B cell (primary cell): ENCODE results near the gene ASB2. TPM values are rescaled to one million over a fixed set of nuclear protein-coding genes. Genes with fewer than 3 reads are reported as not detected.

Experiments
- ATAC-seq: fragments of 200-7000 bp; cut with Tn5 transposase; one replicate; pipeline ENCODE4 v1.10.0; 2021; ENCODE audit warnings: low read depth, mild to moderate bottlenecking, moderate number of reproducible peaks, moderate library complexity
- CTCF ChIA-PET: fragments of 350-600 bp; sonication (Branson Sonifier 250); formaldehyde crosslinking; loops from one replicate; lab custom pipeline; 2021; ENCODE audit warnings: antibody characterized with exemption, inconsistent platforms; lab: Charles Lee
- POLR2A ChIA-PET: fragments of 350-600 bp; sonication (Branson Sonifier 250); formaldehyde crosslinking; loops from one replicate; lab custom pipeline; 2021; ENCODE audit warnings: antibody characterized with exemption; lab: Charles Lee
- DNase-seq: peaks from one replicate; pipeline ENCODE4 v3.0.0; 2013
- H2AFZ ChIP-seq: 2 replicates; pipeline ENCODE4 v1.6.1; 2012; ENCODE audit warnings: mild to moderate bottlenecking, low read depth, low read length; ENCODE audit not compliant: insufficient read depth, poor library complexity, severe bottlenecking
- H3K27ac ChIP-seq, 2 donors: 1 replicate in 1 of 2; 2 replicates in 1 of 2; pipeline ENCODE4 v1.5.1; 2012 to 2013; ENCODE audit warnings: low read length in 2 of 2, mild to moderate bottlenecking in 2 of 2, moderate library complexity in 1 of 2
- H3K27me3 ChIP-seq, 4 experiments: fragments of 200-600 bp in 1 of 4; sonication (generic) in 1 of 4; replicated peaks in 1 of 4; 1 replicate in 2 of 4; 2 replicates in 2 of 4; pipeline versions ENCODE4 v1.6.1 to v1.7.0; 2013 to 2016; ENCODE audit warnings: low read length in 3 of 4, mild to moderate bottlenecking in 2 of 4, mixed read lengths in 1 of 4, moderate library complexity in 1 of 4; ENCODE audit not compliant: insufficient read depth in 4 of 4, control insufficient read depth in 3 of 4; ENCODE audit errors: control extremely low read depth in 1 of 4
- H3K36me3 ChIP-seq, 2 experiments: replicated peaks in 1 of 2; 1 replicate in 1 of 2; 2 replicates in 1 of 2; pipeline versions ENCODE4 v1.6.1 to v1.7.1; 2013; ENCODE audit warnings: low read length in 1 of 2; ENCODE audit not compliant: insufficient read depth in 2 of 2, control insufficient read depth in 1 of 2; ENCODE audit errors: control extremely low read depth in 1 of 2, extremely low read depth in 1 of 2
- H3K4me1 ChIP-seq, 2 donors: fragments of 200-600 bp in 1 of 2; sonication (generic) in 1 of 2; 1 replicate in 1 of 2; 2 replicates in 1 of 2; pipeline versions ENCODE4 v1.5.1 to v1.6.1; 2013 to 2017; ENCODE audit warnings: low read length in 2 of 2; ENCODE audit not compliant: control insufficient read depth in 2 of 2, insufficient read depth in 2 of 2
- H3K4me2 ChIP-seq: replicated peaks from 2 replicates; pipeline ENCODE3; 2012; ENCODE audit warnings: mild to moderate bottlenecking, low read depth, low read length; ENCODE audit not compliant: poor library complexity, severe bottlenecking
- H3K4me3 ChIP-seq, 5 experiments: fragments of 200-600 bp in 1 of 5; sonication (generic) in 1 of 5; 1 replicate in 3 of 5; 2 replicates in 2 of 5; pipeline versions ENCODE4 v1.5.1 to v1.7.0; 2011 to 2016; ENCODE audit warnings: low read length in 4 of 5, mild to moderate bottlenecking in 4 of 5, low read depth in 2 of 5, control low read depth in 1 of 5, moderate library complexity in 1 of 5; ENCODE audit not compliant: insufficient read depth in 1 of 5; ENCODE audit errors: control extremely low read depth in 1 of 5, extremely low read depth in 1 of 5
- H3K79me2 ChIP-seq: fragments of 200-600 bp; sonication (generic); one replicate; pipeline ENCODE4 v1.6.0; 2016; ENCODE audit warnings: low read length; ENCODE audit not compliant: control insufficient read depth, insufficient read depth
- H3K9ac ChIP-seq: fragments of 200-600 bp; sonication (generic); 2 replicates; pipeline ENCODE4 v1.6.1; 2017; ENCODE audit warnings: mild to moderate bottlenecking, low read length, moderate library complexity
- H3K9me3 ChIP-seq, 3 donors: one replicate each; pipeline versions ENCODE4 v1.6.1 to v1.7.1; 2013; ENCODE audit warnings: low read length in 2 of 3; ENCODE audit not compliant: control insufficient read depth in 2 of 3, insufficient read depth in 1 of 3; ENCODE audit errors: control extremely low read depth in 1 of 3
- H4K20me1 ChIP-seq: 2 replicates; pipeline ENCODE4 v1.6.0; 2012; ENCODE audit warnings: mild to moderate bottlenecking, low read length; ENCODE audit not compliant: insufficient read depth, control insufficient read depth, poor library complexity, severe bottlenecking
- H3K27ac Mint-ChIP-seq: one replicate; pipeline ENCODE4 v1.8.0; 2021; ENCODE audit warnings: mixed read lengths
- H3K27me3 Mint-ChIP-seq: one replicate; pipeline ENCODE4 v1.8.0; 2021; ENCODE audit warnings: mixed read lengths
- H3K4me1 Mint-ChIP-seq: one replicate; pipeline ENCODE4 v1.8.0; 2021; ENCODE audit warnings: mixed read lengths
- H3K4me3 Mint-ChIP-seq: one replicate; pipeline ENCODE4 v1.8.0; 2021; ENCODE audit warnings: mixed read lengths
- H3K9me3 Mint-ChIP-seq: one replicate; pipeline ENCODE4 v1.8.0; 2022; ENCODE audit warnings: mixed read lengths; ENCODE audit not compliant: insufficient read depth
- EZH2 ChIP-seq: IDR thresholded peaks from 2 replicates; pipeline ENCODE4 v1.6.1; 2012; ENCODE audit warnings: borderline replicate concordance, low read depth, mild to moderate bottlenecking, moderate library complexity, low read length; ENCODE audit not compliant: insufficient read depth, poor library complexity, severe bottlenecking
- WGBS: methylation state at CpG from one replicate; pipeline ENCODE4 v1.1.5; 2013; ENCODE audit warnings: missing lambda C conversion rate; ENCODE audit not compliant: insufficient coverage; 5-methylcytosine and 5-hydroxymethylcytosine counted together
- intact Hi-C: fragments of 100-400 bp; cut with micrococcal nuclease; formaldehyde crosslinking; loops from one replicate; pipeline ENCODE4 v1.10.0; 2022
- polyA minus RNA-seq: library from RNA; depleted of rRNA, polyadenylated mRNA; stranded (reverse); fragments of >200 nt; gene quantifications from 2 replicates; pipeline ENCODE4 v1.2.3, GENCODE V29; 2012
- polyA plus RNA-seq: library from polyadenylated mRNA; depleted of rRNA; stranded (reverse); fragments of >200 nt; gene quantifications from 2 replicates; pipeline ENCODE4 v1.2.3, GENCODE V29; 2012
- total RNA-seq, 2 donors: library from RNA; stranded (reverse); fragments of 120-200 nt in 1 of 2; gene quantifications; 1 replicate in 1 of 2; 2 replicates in 1 of 2; pipeline versions ENCODE4 v1.2.3 to v1.2.4, GENCODE V29; 2013 to 2022
- TF ChIP-seq, protein P1 (sequence below): fragments of 200-600 bp; IDR thresholded peaks from one replicate; pipeline ENCODE4 v1.8.0; 2022; ENCODE audit warnings: antibody characterized with exemption, mild to moderate bottlenecking

The ASB2 gene, protein sequence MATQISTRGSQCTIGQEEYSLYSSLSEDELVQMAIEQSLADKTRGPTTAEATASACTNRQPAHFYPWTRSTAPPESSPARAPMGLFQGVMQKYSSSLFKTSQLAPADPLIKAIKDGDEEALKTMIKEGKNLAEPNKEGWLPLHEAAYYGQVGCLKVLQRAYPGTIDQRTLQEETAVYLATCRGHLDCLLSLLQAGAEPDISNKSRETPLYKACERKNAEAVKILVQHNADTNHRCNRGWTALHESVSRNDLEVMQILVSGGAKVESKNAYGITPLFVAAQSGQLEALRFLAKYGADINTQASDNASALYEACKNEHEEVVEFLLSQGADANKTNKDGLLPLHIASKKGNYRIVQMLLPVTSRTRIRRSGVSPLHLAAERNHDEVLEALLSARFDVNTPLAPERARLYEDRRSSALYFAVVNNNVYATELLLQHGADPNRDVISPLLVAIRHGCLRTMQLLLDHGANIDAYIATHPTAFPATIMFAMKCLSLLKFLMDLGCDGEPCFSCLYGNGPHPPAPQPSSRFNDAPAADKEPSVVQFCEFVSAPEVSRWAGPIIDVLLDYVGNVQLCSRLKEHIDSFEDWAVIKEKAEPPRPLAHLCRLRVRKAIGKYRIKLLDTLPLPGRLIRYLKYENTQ
- 1.00 and 1.5 TPM in 2 replicates for total RNA-seq
- 3.9 TPM for total RNA-seq (2013)
- polyA plus RNA-seq: 2.5 and 2.7 TPM in 2 replicates
- polyA minus RNA-seq: 2.0 and 7.6 TPM in 2 replicates

DNA sequence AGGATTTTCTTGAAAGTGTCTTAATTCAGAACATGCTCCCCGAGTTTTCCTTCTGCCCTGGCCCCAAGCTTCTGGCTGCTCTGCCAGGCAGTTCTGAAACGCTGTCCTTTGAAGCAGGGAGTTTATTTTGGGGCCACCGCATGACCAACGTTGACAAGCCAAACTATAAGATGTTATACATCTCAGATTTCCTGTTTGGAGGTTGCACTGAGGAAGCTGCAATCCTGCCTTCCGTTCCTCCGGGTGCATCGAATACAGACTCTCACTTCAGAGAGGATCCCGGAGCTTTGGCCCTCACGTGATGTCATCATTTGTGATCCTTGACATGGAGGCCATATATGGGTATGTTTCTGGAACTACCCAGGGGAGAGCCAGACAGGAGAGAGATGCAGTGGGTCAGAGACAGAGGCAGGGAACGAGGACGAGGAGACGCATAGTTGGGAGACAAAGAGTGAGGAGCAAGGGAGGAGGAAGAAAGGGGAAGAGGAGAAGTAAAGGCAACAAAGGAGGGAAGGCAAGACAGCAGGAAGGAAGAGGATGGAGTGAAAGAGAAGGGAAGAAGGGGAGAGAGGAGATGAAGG is at the start of gene ASB2:
ASB2 (minus strand) TSS at position 94 of the 581 bp plus-strand sequence. CDS start 12,031 bp downstream, outside the sequence.
- Histone ChIP-seq H3K9ac (peak within 1 kb of the TSS; percentile 13), H3K4me2 (peak within 1 kb of the TSS; percentile 47), H4K20me1 (no peaks in the 10 kb centered on the region), H3K27me3 (peaks cover 0 to 49% (median 28%) of the 10 kb centered on the region in 4 experiments), H3K4me3 (peak within 1 kb of the TSS in 2 of 5 experiments; percentile 4 to 15), H2AFZ (no peak within 1 kb of the TSS), H3K36me3 (no peaks in the 10 kb centered on the region), H3K27ac (no peak within 1 kb of the TSS), H3K79me2 (no peaks in the 10 kb centered on the region), H3K9me3 (peaks cover 1 to 37% (median 18%) of the 10 kb centered on the region in 3 donors), H3K4me1 (peaks cover 25 to 37% of the 10 kb centered on the region in 2 donors)
- CTCF ChIA-PET: interaction anchor here (37.7 kb wide), 1 partner anchor 34 kb away, joined by 1036 read pairs; no protein-coding TSS in a partner anchor
- ATAC-seq: no peak
- intact Hi-C loops: no loop called here
- H3K27ac Mint-ChIP-seq: peak within 1 kb of the TSS; percentile 20
- no peaks in the 10 kb centered on the region for H3K9me3 Mint-ChIP-seq
- H3K4me3 Mint-ChIP-seq: peak within 1 kb of the TSS; percentile 62
- peaks cover 40% of the 10 kb centered on the region for H3K27me3 Mint-ChIP-seq
- TF ChIP-seq, protein P1, sequence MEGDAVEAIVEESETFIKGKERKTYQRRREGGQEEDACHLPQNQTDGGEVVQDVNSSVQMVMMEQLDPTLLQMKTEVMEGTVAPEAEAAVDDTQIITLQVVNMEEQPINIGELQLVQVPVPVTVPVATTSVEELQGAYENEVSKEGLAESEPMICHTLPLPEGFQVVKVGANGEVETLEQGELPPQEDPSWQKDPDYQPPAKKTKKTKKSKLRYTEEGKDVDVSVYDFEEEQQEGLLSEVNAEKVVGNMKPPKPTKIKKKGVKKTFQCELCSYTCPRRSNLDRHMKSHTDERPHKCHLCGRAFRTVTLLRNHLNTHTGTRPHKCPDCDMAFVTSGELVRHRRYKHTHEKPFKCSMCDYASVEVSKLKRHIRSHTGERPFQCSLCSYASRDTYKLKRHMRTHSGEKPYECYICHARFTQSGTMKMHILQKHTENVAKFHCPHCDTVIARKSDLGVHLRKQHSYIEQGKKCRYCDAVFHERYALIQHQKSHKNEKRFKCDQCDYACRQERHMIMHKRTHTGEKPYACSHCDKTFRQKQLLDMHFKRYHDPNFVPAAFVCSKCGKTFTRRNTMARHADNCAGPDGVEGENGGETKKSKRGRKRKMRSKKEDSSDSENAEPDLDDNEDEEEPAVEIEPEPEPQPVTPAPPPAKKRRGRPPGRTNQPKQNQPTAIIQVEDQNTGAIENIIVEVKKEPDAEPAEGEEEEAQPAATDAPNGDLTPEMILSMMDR: no peak
- TF ChIP-seq EZH2: no peak
- DNase-seq: no peak
- H3K4me1 Mint-ChIP-seq: peaks cover 38% of the 10 kb centered on the region
- POLR2A ChIA-PET: no interaction called here
- WGBS: 17% methylated on average over 12 of the region's 12 CpGs
